Nephron progenitor cell (in vitro differentiated cells): ENCODE measurements around the gene PRKCE.

Experiments used
- DNase-seq: peaks from one replicate; pipeline ENCODE4 v3.0.0; 2021
- H3K27ac Mint-ChIP-seq: 2 replicates; pipeline ENCODE4 v1.8.0; 2021; ENCODE audit warnings: mild to moderate bottlenecking, moderate library complexity, mixed read lengths
- H3K27me3 Mint-ChIP-seq: 2 replicates; pipeline ENCODE4 v1.8.0; 2021; ENCODE audit warnings: mild to moderate bottlenecking, low read depth, mixed read lengths; ENCODE audit not compliant: poor library complexity
- H3K36me3 Mint-ChIP-seq: 2 replicates; pipeline ENCODE4 v1.8.0; 2021; ENCODE audit warnings: low read depth, mixed read lengths
- H3K4me1 Mint-ChIP-seq: 2 replicates; pipeline ENCODE4 v1.8.0; 2021; ENCODE audit warnings: mixed read lengths
- H3K4me3 Mint-ChIP-seq: 2 replicates; pipeline ENCODE4 v1.8.0; 2021; ENCODE audit warnings: mild to moderate bottlenecking, moderate library complexity, mixed read lengths
- H3K9me3 Mint-ChIP-seq: 2 replicates; pipeline ENCODE4 v1.8.0; 2021; ENCODE audit warnings: mild to moderate bottlenecking, moderate library complexity, mixed read lengths
- CTCF ChIP-seq: fragments of 200-600 bp; sonication (generic); IDR thresholded peaks from 2 replicates; pipeline ENCODE4 v1.5.0; 2021; ENCODE audit warnings: antibody characterized with exemption

The PRKCE gene

GRCh38 chr2:45837812-45838341, 186.4 kb downstream of the PRKCE start:
- Mint-ChIP-seq H3K36me3 (no peaks in the 10 kb centered on the region), H3K27ac (no peak overlapping the region), H3K4me3 (no peak overlapping the region), H3K9me3 (no peaks in the 10 kb centered on the region), H3K27me3 (peaks cover 12% of the 10 kb centered on the region), H3K4me1 (peaks cover 18% of the 10 kb centered on the region)
- DNase-seq: no peak
- no peak for TF ChIP-seq CTCF

GRCh38 chr2:45839508-45840251, 188.2 kb downstream of the PRKCE start:
- no peaks in the 10 kb centered on the region for H3K9me3 Mint-ChIP-seq
- peaks cover 12% of the 10 kb centered on the region for H3K27me3 Mint-ChIP-seq
- no peak for TF ChIP-seq CTCF
- no peak overlapping the region for H3K4me3 Mint-ChIP-seq
- DNase-seq: no peak
- H3K27ac Mint-ChIP-seq: no peak overlapping the region
- H3K36me3 Mint-ChIP-seq: no peaks in the 10 kb centered on the region
- peaks cover 27% of the 10 kb centered on the region for H3K4me1 Mint-ChIP-seq

- Mint-ChIP-seq H3K27me3 (peaks cover 15% of the 10 kb centered on the region), H3K4me1 (peaks cover 31% of the 10 kb centered on the region), H3K4me3 (no peak overlapping the region), H3K36me3 (no peaks in the 10 kb centered on the region), H3K27ac (no peak overlapping the region), H3K9me3 (no peaks in the 10 kb centered on the region)
- no peak for TF ChIP-seq CTCF
- no peak for DNase-seq
Measured at GRCh38 chr2:45840481-45840880, 189.0 kb downstream of the PRKCE start.

- H3K36me3 Mint-ChIP-seq: no peaks in the 10 kb centered on the region
- TF ChIP-seq CTCF: no peak
- no peaks in the 10 kb centered on the region for H3K9me3 Mint-ChIP-seq
- no peak overlapping the region for H3K4me3 Mint-ChIP-seq
- peaks cover 12% of the 10 kb centered on the region for H3K27me3 Mint-ChIP-seq
- DNase-seq: no peak
- H3K4me1 Mint-ChIP-seq: peaks cover 23% of the 10 kb centered on the region
- H3K27ac Mint-ChIP-seq: no peak overlapping the region
Measured at GRCh38 chr2:45841752-45842407, 190.4 kb downstream of the PRKCE start.

- no peak for TF ChIP-seq CTCF
- peaks cover 30% of the 10 kb centered on the region for H3K4me1 Mint-ChIP-seq
- H3K27me3 Mint-ChIP-seq: peaks cover 7% of the 10 kb centered on the region
- DNase-seq: no peak
- H3K4me3 Mint-ChIP-seq: no peak overlapping the region
- no peaks in the 10 kb centered on the region for H3K36me3 Mint-ChIP-seq
- no peaks in the 10 kb centered on the region for H3K9me3 Mint-ChIP-seq
- no peak overlapping the region for H3K27ac Mint-ChIP-seq
Measured at GRCh38 chr2:45843136-45843535, 191.7 kb downstream of the PRKCE start.
